LNCAP (cell line): ENCODE results near the gene FCER1A.

Experiments
- TF ChIP-seq, protein P1 (sequence below): fragments of 450-650 bp; IDR thresholded peaks from 2 replicates; pipeline ENCODE4 v1.5.1; 2017; ENCODE audit warnings: mild to moderate bottlenecking

FCER1A gene

DNA sequence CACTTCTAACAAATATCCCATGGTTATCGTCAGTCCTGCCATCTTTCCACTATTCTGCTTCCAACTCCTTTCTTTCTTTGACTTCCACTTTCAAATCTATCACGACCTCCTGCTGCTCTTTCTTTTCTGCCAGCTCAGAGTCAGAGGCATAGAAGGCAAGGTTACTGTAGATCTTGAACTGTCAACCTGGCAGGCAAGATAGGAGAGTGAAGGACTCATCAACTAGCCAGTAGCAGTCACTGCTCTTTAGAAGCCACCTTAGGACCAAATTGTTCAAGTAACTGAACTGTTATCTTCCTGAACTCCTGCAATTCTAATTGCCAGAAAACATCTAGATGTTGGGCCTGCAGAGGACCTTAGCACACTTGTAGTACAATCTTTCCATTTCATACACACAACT, 13.1 kb upstream of the FCER1A start:
- TF ChIP-seq, protein P1, sequence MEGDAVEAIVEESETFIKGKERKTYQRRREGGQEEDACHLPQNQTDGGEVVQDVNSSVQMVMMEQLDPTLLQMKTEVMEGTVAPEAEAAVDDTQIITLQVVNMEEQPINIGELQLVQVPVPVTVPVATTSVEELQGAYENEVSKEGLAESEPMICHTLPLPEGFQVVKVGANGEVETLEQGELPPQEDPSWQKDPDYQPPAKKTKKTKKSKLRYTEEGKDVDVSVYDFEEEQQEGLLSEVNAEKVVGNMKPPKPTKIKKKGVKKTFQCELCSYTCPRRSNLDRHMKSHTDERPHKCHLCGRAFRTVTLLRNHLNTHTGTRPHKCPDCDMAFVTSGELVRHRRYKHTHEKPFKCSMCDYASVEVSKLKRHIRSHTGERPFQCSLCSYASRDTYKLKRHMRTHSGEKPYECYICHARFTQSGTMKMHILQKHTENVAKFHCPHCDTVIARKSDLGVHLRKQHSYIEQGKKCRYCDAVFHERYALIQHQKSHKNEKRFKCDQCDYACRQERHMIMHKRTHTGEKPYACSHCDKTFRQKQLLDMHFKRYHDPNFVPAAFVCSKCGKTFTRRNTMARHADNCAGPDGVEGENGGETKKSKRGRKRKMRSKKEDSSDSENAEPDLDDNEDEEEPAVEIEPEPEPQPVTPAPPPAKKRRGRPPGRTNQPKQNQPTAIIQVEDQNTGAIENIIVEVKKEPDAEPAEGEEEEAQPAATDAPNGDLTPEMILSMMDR, result no peak

DNA sequence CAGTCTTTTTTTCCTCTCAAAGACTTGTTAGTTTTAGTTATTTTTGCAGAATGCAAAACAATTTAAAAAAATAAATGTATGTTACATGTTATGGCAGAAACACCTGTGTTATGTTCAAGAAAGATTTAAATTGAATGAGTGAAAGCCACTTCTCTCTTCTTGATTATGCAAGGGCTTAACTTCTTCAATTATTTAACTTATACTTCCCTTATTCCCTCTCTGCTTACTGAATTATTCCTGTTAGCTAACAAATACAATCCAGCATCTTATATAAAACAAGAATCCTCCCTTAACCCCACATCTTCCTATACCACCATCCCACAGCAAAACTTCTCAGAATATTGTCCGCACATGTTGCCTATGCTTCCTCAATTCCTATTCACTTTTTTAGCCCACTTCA, 10.7 kb upstream of the FCER1A start:
- TF ChIP-seq, protein P1, result no peak

DNA sequence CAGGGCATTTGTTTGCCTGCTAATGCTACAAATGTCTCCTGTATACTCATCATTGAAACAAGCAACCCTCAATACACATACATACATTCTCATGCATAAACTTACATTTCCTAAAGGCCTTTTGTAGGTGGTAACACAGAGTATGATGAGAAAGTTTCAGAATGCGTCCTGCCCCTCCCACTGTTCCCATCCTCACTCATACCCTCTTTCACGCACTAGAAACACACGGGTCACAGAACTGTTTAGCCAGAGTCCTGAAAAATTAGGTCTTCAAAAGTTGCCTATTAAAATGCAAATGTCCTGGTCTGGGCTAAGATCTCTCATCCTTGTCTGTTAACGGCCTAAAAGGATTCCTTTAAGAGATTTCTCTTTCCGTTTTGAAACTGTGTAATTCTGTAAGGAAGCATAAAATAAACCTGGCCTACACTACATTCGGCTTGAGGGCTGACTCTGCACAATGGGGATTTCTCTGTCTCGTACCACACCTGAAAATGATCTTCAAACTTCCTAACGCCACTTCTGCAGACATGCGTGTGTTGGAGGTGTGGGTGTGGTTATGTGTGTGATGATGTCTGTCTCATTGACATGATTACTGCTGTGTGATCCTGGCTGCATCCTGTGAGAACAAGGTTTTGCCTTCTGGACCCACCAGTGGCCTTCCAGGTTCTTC, 5.3 kb upstream of the FCER1A start:
- TF ChIP-seq, protein P1, result no peak

DNA sequence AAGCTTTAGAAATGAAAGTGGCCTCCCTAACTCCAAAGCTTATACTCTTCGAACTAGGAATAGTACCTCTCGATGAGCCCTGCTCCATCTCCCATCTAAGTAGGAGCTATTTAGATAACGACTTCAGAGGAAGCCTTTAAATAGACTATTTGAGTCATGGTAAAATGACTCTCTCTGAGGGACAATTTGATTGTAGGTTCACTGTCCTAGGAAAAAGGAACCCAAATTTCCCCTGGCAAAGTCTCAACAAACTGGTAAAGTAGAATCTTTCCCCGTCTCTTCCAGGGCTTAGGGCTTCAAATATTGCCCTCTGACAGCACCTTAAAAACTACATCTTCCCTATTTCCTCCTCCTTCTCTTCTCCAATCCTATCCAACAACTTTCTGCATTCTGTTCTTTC, 2.0 kb upstream of the FCER1A start:
- TF ChIP-seq, protein P1, result no peak

DNA sequence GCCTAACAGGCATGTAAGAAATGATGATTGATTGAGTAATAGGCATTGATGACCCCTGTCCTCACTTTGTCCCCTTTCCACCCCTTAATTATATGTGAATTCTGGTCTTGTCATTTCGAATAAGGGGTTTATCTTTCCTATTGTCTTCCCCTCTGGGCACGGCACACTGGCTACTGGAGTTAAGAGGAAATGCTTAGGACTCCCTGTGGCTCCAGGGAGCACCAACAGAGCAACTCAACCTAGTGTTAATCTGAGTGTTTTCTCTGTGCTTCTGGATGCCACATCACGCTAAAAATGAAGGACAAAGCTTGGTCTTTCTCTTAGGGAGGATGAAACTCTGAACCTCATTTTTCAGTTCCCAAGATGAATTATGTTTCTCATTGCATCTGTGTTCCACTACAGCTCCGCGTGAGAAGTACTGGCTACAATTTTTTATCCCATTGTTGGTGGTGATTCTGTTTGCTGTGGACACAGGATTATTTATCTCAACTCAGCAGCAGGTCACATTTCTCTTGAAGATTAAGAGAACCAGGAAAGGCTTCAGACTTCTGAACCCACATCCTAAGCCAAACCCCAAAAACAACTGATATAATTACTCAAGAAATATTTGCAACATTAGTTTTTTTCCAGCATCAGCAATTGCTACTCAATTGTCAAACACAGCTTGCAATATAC, 5.3 kb downstream of the FCER1A start:
- TF ChIP-seq, protein P1, result no peak

DNA sequence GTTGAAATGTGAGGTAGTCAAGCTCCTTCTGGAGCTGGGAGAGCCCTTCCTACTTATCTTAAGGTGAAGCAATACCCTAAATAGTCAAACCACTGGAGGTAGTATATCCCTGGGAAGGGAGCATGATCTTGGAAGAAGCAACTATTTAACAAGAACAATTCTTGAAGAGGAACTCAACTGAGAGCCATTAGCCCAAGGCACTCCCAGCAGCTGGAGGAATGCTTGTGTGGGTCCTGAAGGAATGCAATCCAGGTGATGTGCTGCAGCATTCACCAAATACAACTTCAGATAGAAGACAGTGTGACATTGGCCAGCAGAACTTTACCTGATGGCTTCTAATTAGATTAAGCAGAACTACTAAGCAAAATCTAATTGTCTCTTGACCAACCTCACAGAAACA, 9.5 kb downstream of the FCER1A start:
- TF ChIP-seq, protein P1, result no peak

DNA sequence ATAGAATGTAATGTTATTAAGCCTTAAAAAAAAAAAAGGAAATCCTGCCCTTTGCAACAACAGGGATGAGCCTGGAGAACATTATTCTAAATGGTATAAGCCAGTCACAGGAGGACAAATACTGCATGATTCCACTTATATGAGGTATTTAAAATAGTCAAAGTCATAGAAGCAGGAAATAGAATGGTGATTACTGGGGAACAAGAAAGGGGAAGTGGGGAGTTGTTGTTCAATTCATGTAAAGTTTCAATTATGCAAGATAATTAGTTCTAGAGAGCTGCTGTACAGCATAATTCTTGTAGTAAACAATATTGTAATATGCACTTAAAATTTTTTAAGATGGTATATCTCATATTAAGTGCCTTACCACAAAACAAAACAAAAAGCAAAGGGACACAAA, 13.2 kb downstream of the FCER1A start:
- TF ChIP-seq, protein P1, result no peak
